Endothelial cell of umbilical vein (primary cell): ENCODE measurements around the gene SHMT1. TPM values are rescaled to one million over a fixed set of nuclear protein-coding genes. Genes with fewer than 3 reads are reported as not detected.
"Not testable (repeated sequence)": the region's sequence is repeated elsewhere in the genome, so short reads cannot be mapped to it uniquely, and the experiment has no call there.

Source experiments
- BruUV-seq: library from RNA; stranded (reverse); fragments of 400-500 nt; replicated peaks from 2 replicates; lab custom pipeline; 2021; lab: Mats Ljungman, UMichigan
- CTCF ChIA-PET: fragments of 300-600, 350-600 bp; sonication (Branson Sonifier 250); formaldehyde crosslinking; loops from one replicate; lab custom pipeline; 2021; ENCODE audit warnings: antibody characterized with exemption, inconsistent platforms; lab: Charles Lee
- POLR2A ChIA-PET: fragments of 300-600, 350-600 bp; sonication (Branson Sonifier 250); formaldehyde crosslinking; loops from one replicate; lab custom pipeline; 2021; ENCODE audit warnings: antibody characterized with exemption, inconsistent platforms; lab: Charles Lee
- DNase-seq: peaks from one replicate; pipeline ENCODE4 v3.0.0-alpha.2; 2011; ENCODE audit warnings: low read depth, low spot score
- FAIRE-seq: peaks from 2 replicates; lab custom pipeline; 2011; peaks lifted over from hg19 to GRCh38; lab: Jason Lieb, UNC
- H2AFZ ChIP-seq: 2 replicates; pipeline ENCODE4 v1.6.0; 2012; ENCODE audit warnings: low read depth, low read length, control low read depth, inconsistent platforms
- H3K27ac ChIP-seq: 2 replicates; pipeline ENCODE4 v1.5.1; 2011; ENCODE audit warnings: low read depth, mild to moderate bottlenecking, control low read depth, low read length, moderate library complexity; ENCODE audit not compliant: insufficient read depth
- H3K27me3 ChIP-seq, 2 experiments: 2 replicates each; pipeline versions ENCODE4 v1.6.0 to v1.6.1; 2011; ENCODE audit warnings: low read length in 2 of 2, mixed read lengths in 1 of 2; ENCODE audit not compliant: control insufficient read depth in 2 of 2, insufficient read depth in 2 of 2
- H3K36me3 ChIP-seq, 2 experiments: 2 replicates in 1 of 2; 3 replicates in 1 of 2; pipeline ENCODE4 v1.5.1; 2011; ENCODE audit warnings: low read length in 2 of 2, mild to moderate bottlenecking in 1 of 2, moderate library complexity in 1 of 2; ENCODE audit not compliant: control insufficient read depth in 2 of 2, insufficient read depth in 2 of 2; ENCODE audit errors: extremely low read depth in 1 of 2
- H3K4me1 ChIP-seq: 3 replicates; pipeline ENCODE4 v1.5.1; 2011; ENCODE audit warnings: mild to moderate bottlenecking, low read length; ENCODE audit not compliant: control insufficient read depth, insufficient read depth; ENCODE audit errors: extremely low read depth
- H3K4me2 ChIP-seq: 2 replicates; pipeline ENCODE4 v1.6.1; 2011; ENCODE audit warnings: low read length, control low read depth, mixed read lengths; ENCODE audit not compliant: insufficient read depth
- H3K4me3 ChIP-seq, 3 experiments: fragments of 200-600 bp in 1 of 3; sonication (generic), shearing (Covaris generic) in 1 of 3; replicated peaks in 1 of 3; 2 replicates each; pipeline ENCODE4 v1.5.1; 2011 to 2016; ENCODE audit warnings: control low read depth in 3 of 3, low read length in 3 of 3, mild to moderate bottlenecking in 2 of 3, inconsistent platforms in 1 of 3, low read depth in 1 of 3, moderate library complexity in 1 of 3; ENCODE audit not compliant: insufficient read depth in 1 of 3
- H3K79me2 ChIP-seq: 2 replicates; pipeline ENCODE4 v1.6.0; 2012; ENCODE audit warnings: low read length, inconsistent platforms; ENCODE audit not compliant: control insufficient read depth, insufficient read depth
- H3K9ac ChIP-seq: replicated peaks from 2 replicates; pipeline ENCODE3; 2011; ENCODE audit warnings: low read length, control low read depth; ENCODE audit not compliant: insufficient read depth; ENCODE audit errors: extremely low read depth
- H3K9me1 ChIP-seq: replicated peaks from 3 replicates; pipeline ENCODE4 v1.6.0; 2011; ENCODE audit warnings: mild to moderate bottlenecking, low read length; ENCODE audit not compliant: control insufficient read depth, insufficient read depth; ENCODE audit errors: extremely low read depth
- H3K9me3 ChIP-seq: replicated peaks from 2 replicates; pipeline ENCODE4 v1.5.1; 2012; ENCODE audit warnings: low read length, inconsistent platforms; ENCODE audit not compliant: control insufficient read depth, insufficient read depth
- H4K20me1 ChIP-seq: replicated peaks from 2 replicates; pipeline ENCODE3; 2011; ENCODE audit warnings: mild to moderate bottlenecking, low read length; ENCODE audit not compliant: control insufficient read depth, insufficient read depth; ENCODE audit errors: extremely low read depth
- CTCF ChIP-seq, 2 donors: IDR thresholded peaks; 1 replicate in 1 of 2; 2 replicates in 1 of 2; pipeline ENCODE4 v1.5.1; 2011; ENCODE audit warnings: low read length in 2 of 2, mild to moderate bottlenecking in 2 of 2, moderate library complexity in 2 of 2, control low read depth in 1 of 2, inconsistent platforms in 1 of 2, low read depth in 1 of 2; ENCODE audit not compliant: insufficient read depth in 1 of 2; ENCODE audit errors: extremely low read depth in 1 of 2
- EZH2 ChIP-seq: IDR thresholded peaks from 2 replicates; pipeline ENCODE4 v1.6.1; 2012; ENCODE audit warnings: borderline replicate concordance, low read depth, mild to moderate bottlenecking, moderate library complexity, low read length, inconsistent platforms; ENCODE audit not compliant: severe bottlenecking
- FOS ChIP-seq: IDR thresholded peaks from 2 replicates; pipeline ENCODE4 v1.6.1; 2011; ENCODE audit warnings: mild to moderate bottlenecking, low read length, moderate library complexity, borderline replicate concordance; ENCODE audit not compliant: insufficient read depth
- GATA2 ChIP-seq: IDR thresholded peaks from 2 replicates; pipeline ENCODE4 v1.7.0; 2011; ENCODE audit warnings: low read depth, mild to moderate bottlenecking, moderate library complexity, mixed read lengths, low read length; ENCODE audit not compliant: insufficient read length, insufficient read depth
- JUN ChIP-seq: IDR thresholded peaks from 2 replicates; pipeline ENCODE4 v1.6.1; 2011; ENCODE audit warnings: borderline replicate concordance, low read depth; ENCODE audit not compliant: insufficient read length, insufficient read depth
- MAX ChIP-seq: IDR thresholded peaks from 2 replicates; pipeline ENCODE4 v1.6.1; 2011; ENCODE audit not compliant: insufficient read depth, insufficient read length
- MYC ChIP-seq: IDR thresholded peaks from one replicate; pipeline ENCODE4 v1.6.1; 2011; ENCODE audit warnings: mild to moderate bottlenecking, low read depth, low read length
- POLR2A ChIP-seq: IDR thresholded peaks from 2 replicates; pipeline ENCODE4 v1.6.1; 2012; ENCODE audit warnings: low read depth, mild to moderate bottlenecking, control low read depth, low read length
- POLR2AphosphoS5 ChIP-seq: IDR thresholded peaks from 2 replicates; pipeline ENCODE4 v1.6.1; 2012; ENCODE audit warnings: low read depth, mild to moderate bottlenecking, control low read depth, low read length, moderate library complexity; ENCODE audit not compliant: insufficient read depth
- dilution Hi-C: fragments of 300-500 bp; cut with MboI; formaldehyde crosslinking; loops from one replicate; pipeline ENCODE4 v1.15.0; 2019; ENCODE audit warnings: low sequenced_read_pairs; ENCODE audit not compliant: extremely low pct_ligation_motif_present
- intact Hi-C: fragments of 100-400 bp; cut with micrococcal nuclease; formaldehyde crosslinking; loops from one replicate; pipeline ENCODE4 v1.10.0; 2022
- polyA plus RNA-seq, 4 experiments: library from polyadenylated mRNA; depleted of rRNA in 3 of 4; stranded (reverse) in 3 of 4; unstranded in 1 of 4; fragments of >200 nt; gene quantifications; 2 replicates each; pipeline versions ENCODE4 v1.2.1 to v1.2.3, GENCODE V29; 2011 to 2012; ENCODE audit warnings: missing spikeins in 1 of 4
- total RNA-seq: library from RNA; stranded (reverse); gene quantifications from 2 replicates; pipeline ENCODE4 v1.2.3, GENCODE V29; 2021

SHMT1 gene
- total and polyA plus RNA-seq, 2 donors (not counting 3 experiments of a cell fraction or from before 2014, with no cell fraction given), result 18.9 to 27.6 TPM

- intact Hi-C loops (no loop called here), dilution Hi-C loops (no loop called here)
- Histone ChIP-seq H3K4me1 (no peaks in the 10 kb centered on the region), H3K4me2 (no peak overlapping the region), H3K79me2 (no peaks in the 10 kb centered on the region), H3K9me1 (no peaks in the 10 kb centered on the region), H3K27me3 (peaks cover 0 to 4% of the 10 kb centered on the region in 2 experiments), H3K9ac (no peak overlapping the region), H3K9me3 (no peaks in the 10 kb centered on the region), H4K20me1 (no peaks in the 10 kb centered on the region), H2AFZ (no peak overlapping the region), H3K36me3 (no peaks in the 10 kb centered on the region), H3K4me3 (no peak overlapping the region), H3K27ac (no peak overlapping the region)
- POLR2A ChIA-PET, result no interaction called here
- FAIRE-seq (no peak), DNase-seq (no peak)
- CTCF ChIA-PET, result interaction anchor here (1.2 to 1.3 kb wide), 2 partner anchors 17 to 54 kb away, joined by 3 read pairs; no protein-coding TSS in a partner anchor
- TF ChIP-seq POLR2A (no peak), POLR2AphosphoS5 (no peak), EZH2 (no peak), GATA2 (no peak), FOS (no peak), JUN (no peak), MYC (no peak), MAX (no peak), CTCF (IDR thresholded peaks at IDR 0.05; ENCODE audit: extremely low read depth in 1 of 2, insufficient read depth in 1 of 2, low read depth in 1 of 2, low read length in 2 of 2) (no peak)
- BruUV-seq, result no TSS peak
Observed at GRCh38 chr17:18374216-18374615, 10.9 kb upstream of the SHMT1 start.

- POLR2A ChIA-PET, H3K9me1 ChIP-seq, FAIRE-seq, H3K9ac ChIP-seq, BruUV-seq, H3K4me2 ChIP-seq, dilution Hi-C loops, H3K79me2 ChIP-seq, H3K27me3 ChIP-seq, H3K9me3 ChIP-seq, H3K36me3 ChIP-seq, H3K27ac ChIP-seq, H2AFZ ChIP-seq, H3K4me3 ChIP-seq, intact Hi-C loops, H4K20me1 ChIP-seq, DNase-seq, H3K4me1 ChIP-seq: not testable (repeated sequence)
- CTCF ChIA-PET, result interaction anchor here (1.2 kb wide), 1 partner anchor 16 kb away, joined by 3 read pairs; no protein-coding TSS in a partner anchor
Observed at GRCh38 chr17:18373181-18373580, 9.8 kb upstream of the SHMT1 start.
